HFF-Myc (cell line): ENCODE results near the gene NDUFB10.

Experiments
- DNase-seq: peaks from one replicate; pipeline ENCODE4 v3.0.0-alpha.2; 2011; ENCODE audit warnings: low read depth; ENCODE audit errors: extremely low read depth
- H3K4me3 ChIP-seq: replicated peaks from 2 replicates; pipeline ENCODE4 v1.5.1; 2011; ENCODE audit warnings: low read depth, mild to moderate bottlenecking, control low read depth, low read length
- TF ChIP-seq, protein P1 (sequence below): IDR thresholded peaks from 2 replicates; pipeline ENCODE4 v1.5.1; 2012; ENCODE audit warnings: mild to moderate bottlenecking, low read depth, low read length, control low read depth; ENCODE audit errors: missing control alignments

The NDUFB10 gene

DNA sequence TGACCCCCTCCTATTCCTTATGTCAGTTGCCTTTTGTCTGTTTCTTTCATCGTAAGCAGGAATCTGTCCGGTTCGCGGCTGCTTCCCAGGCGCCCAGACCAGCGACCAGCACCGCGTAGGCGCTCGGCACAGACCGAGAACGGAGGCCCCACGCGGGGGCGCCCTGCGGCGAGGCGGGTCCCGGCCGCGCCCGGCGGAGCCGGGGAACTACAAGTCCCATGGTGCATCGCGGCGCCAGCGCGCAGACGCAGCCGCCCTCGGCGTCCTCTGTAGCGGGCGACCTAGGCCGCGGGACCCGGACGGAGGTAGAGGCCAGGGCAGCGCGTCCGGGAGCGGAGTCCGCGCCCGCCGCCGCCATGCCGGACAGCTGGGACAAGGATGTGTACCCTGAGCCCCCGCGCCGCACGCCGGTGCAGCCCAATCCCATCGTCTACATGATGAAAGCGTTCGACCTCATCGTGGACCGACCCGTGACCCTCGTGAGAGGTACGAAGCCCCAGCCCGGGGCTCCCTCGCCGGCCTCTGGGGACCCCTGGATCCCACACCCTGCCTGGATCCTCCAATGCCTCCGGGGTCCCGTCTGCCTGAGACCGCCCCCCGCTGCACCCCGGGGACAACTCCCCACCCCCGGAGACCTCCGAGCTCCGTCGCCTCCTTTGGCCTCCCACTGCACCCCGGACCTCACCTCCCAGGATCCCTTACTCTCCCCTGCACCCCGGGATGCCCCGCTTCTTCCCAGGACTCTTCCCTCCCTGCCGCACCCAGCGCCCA is at the start of gene NDUFB10:
TSS of gene NDUFB10 (plus strand) at position 270 of the 771 bp plus-strand sequence. CDS start at position 357, 87 bp downstream.
- peak; percentile 67 for DNase-seq
- TF ChIP-seq, protein P1, sequence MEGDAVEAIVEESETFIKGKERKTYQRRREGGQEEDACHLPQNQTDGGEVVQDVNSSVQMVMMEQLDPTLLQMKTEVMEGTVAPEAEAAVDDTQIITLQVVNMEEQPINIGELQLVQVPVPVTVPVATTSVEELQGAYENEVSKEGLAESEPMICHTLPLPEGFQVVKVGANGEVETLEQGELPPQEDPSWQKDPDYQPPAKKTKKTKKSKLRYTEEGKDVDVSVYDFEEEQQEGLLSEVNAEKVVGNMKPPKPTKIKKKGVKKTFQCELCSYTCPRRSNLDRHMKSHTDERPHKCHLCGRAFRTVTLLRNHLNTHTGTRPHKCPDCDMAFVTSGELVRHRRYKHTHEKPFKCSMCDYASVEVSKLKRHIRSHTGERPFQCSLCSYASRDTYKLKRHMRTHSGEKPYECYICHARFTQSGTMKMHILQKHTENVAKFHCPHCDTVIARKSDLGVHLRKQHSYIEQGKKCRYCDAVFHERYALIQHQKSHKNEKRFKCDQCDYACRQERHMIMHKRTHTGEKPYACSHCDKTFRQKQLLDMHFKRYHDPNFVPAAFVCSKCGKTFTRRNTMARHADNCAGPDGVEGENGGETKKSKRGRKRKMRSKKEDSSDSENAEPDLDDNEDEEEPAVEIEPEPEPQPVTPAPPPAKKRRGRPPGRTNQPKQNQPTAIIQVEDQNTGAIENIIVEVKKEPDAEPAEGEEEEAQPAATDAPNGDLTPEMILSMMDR, result peak; percentile 66
- H3K4me3 ChIP-seq, result peak within 1 kb of the TSS; percentile 86

DNA sequence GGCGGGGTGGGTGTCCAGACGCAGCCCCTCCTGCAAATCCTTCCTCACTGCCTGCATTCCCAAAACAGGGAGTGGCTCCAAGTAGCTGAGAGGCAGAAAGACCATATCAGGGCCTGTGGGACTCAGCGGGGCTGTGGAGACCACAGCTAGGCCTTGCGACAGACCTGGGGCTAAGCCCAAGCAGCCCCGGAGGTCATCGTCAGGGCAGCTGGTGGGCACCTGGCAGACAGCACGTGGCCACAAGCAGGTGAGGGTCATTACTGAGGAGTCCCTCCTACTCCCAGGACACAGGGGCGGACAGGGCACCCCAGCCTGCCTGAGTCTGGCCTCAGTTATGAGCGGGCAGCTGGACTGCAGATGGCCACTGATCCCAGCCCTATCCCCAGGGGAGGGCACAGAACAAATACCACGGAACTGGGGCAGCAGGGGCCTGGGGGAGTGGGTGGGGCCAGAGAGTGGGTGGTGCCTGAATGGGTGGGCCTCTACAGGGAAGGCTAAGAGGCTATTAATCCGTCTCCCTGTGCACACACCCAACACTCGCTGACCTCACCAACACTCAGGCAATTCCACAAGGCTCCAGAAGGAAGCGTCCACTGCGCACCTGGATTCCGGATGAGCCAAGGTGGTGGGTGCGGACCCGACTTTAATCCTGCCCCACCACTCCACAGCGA is 49.6 kb upstream of the NDUFB10 start:
- TF ChIP-seq, protein P1, result no peak
- no peak for DNase-seq
- no peak overlapping the region for H3K4me3 ChIP-seq

DNA sequence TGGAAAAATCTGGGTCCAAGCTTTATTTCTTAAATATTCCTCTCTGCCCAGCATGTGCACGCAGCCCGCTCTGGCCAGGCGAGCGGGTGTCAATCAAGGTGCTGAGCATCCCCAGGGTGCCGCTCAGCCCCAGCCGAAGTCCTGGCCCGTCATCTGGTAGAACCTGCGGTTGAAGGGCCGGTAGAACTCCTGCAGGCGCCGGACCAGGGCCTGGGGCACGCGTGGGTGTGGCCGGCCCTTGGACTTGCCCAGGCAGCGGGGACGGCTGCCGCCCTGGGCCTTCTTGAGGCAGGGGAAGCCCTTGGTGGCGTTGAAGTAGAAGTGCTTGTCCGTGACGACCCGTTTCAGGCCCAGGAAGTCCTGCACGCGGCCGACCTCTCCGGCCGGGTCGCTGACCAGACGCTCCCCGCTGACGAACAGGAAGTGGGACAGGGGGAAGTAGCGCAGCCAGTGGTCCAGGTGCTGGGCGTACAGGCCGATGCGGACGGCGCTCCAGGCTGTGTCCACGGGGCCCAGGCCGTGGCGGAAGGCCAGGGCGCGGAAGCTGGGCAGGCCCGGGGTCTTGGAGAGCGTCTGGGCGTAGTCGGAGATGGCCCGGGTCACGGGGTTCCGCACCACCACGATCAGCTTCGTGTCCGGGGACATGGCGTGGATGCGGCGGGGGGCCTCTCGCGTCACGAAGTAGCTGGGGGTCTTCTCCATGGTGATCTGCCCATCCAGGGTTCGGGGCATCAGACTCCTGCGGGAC is 47.7 kb upstream of the NDUFB10 start:
- TF ChIP-seq, protein P1, result no peak
- H3K4me3 ChIP-seq, result no peak overlapping the region
- no peak for DNase-seq

DNA sequence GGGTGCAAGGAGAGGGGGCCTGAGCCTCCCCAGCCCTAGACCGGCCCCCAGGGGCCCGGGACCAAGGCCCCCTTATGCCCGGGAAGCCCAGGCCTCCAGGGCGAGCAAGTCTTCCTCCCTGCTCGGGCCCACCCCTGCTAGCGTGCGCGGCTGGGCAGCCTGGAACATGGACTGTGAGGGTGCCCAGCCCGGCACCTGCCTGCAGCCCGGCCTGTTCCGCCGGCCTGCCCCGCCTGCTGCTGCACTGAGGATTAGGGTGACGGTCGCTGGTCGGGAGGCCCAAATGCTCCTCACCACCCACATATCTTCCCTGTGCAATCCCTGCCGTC is 47.2 kb upstream of the NDUFB10 start:
- DNase-seq, result no peak
- TF ChIP-seq, protein P1, result no peak

DNA sequence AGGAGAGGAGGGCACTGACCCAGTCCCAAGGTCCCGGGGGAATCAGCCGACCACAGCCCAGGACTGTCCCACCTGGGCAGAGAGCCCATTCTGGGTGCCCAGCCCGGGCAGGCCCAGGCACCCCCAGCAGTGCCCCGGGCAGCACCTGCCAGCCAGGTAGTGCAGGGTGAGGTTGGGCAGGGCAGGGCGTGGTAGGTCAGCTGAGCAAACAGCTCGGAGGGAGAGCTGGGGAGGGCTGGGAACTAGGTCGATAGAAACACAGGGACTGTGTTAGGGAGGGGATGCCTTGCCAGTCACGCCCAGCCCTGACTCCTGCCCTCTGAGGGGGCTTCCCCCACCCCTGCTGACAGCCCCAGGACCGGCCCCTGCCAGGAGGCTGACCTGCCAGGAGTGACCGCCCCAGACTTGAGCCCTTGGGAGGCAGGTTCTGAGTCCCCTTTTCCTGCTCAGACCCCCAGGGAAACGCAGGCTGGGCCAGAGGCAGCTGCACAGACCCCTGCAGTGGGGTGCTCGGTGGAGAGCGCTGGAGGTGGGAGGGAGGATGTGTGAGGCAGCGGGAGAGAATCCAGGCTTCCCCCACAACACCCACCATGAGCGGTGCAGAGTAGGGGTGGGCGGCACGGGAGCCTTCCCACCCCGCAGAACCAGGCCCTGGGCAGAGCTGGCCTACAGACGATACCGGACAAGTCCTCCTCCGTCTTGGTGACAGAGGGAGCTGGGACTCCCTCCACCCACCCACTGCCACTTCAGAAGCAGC is 45.8 kb upstream of the NDUFB10 start:
- no peak overlapping the region for H3K4me3 ChIP-seq
- no peak for DNase-seq
- TF ChIP-seq, protein P1, result no peak

More for the DNA sequence above, 47.2 kb upstream of the NDUFB10 start:
- no peak overlapping the region for H3K4me3 ChIP-seq

DNA sequence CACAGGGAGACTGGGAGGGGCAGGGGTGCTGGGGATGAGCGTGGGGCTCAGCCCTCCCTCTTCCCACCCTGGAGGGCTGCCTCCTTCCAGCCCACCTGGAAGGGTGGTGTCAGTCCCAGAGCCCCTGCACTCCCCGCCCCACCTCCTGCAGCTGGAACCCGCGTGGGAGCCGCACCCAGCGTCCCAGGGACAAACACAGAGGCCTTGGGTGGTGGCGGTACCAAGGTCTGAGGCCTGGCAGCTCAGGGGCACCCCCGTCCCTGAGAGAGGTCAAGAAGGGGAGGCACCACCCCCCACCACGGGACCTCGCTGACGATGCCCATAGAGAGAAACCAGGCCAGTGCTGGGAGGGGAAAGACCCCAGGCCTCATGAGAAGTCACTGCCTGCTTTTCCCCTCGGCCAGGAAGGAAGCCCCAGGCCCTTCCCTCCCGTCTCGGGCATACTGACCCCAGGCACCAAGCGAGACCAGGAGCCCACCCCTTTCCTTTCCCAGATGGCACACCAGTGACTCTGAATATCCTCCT is 45.2 kb upstream of the NDUFB10 start:
- DNase-seq, result no peak
- TF ChIP-seq, protein P1, result no peak

More for the DNA sequence above, 45.2 kb upstream of the NDUFB10 start:
- no peak overlapping the region for H3K4me3 ChIP-seq
